COLO829 (cell line): ENCODE measurements around the gene ACE2.
A peak's percentile ranks its signal among the peaks of the same experiment; 100 is the strongest.
"Not testable (repeated sequence)": the region's sequence is repeated elsewhere in the genome, so short reads cannot be mapped to it uniquely, and the experiment has no call there.

Experiments
- DNase-seq: peaks from one replicate; pipeline ENCODE4 v3.0.0; 2012; ENCODE audit warnings: low spot score

The ACE2 gene

DNA sequence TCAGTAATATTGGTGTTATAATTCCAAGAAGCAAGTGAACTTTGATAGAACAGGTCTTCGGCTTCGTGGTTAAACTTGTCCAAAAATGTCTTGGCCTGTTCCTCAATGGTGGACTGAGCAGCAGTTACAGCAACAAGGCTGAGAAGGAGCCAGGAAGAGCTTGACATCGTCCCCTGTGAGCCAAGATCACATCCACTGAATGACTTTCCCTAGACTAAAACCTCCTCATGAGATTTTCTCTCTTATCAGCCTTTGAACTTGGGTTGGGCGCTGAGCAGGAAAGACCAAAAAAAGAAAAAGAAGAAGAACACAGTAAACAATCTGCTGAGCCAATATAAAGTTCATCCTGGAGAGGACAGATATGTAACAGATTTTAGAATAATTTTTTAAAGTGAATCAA is at the start of gene ACE2:
Gene ACE2 (minus strand): TSS at position 216 of the 400 bp plus-strand sequence. CDS start 49 bp downstream, at position 167.
- no peak for DNase-seq

DNA sequence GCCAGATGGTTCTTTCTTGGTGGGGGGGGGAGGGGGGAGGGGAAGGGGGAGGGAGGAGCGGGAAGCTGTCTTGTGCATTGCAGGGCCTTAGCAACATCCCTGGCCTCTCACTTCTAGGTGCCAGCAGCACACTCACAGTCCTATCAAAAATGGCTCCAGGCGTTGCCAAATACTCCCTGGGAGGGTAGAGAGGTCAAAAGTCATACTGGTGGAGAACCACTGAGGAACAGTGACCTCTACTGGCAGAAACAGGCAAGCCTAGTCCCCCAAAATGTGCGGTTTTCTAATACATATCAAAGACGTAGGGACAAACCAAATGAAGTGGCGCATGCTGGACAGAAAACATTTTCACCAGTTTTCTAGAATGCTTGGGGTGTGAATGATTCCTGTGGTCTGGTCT is 46.8 kb upstream of the ACE2 start:
- DNase-seq, result not testable (repeated sequence)

DNA sequence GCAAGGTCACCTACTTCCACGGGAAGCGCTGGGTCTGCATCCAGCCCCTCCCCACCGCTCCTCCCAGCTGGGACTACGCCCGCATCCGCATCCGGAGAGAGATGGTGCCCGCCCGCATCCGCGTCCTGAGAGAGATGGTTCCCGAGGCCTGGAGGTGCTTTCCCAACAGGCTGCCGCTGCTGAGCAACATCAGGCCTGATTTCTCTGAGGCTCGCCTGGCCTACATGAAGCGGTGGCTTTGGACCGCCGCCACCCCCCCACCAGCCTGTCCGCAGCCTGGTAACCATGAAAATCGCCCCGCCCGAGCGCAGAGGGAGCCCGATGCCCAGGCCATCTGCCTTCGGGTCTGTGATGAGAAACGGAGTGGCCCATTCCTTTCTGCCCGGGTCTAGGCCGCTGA is 45.8 kb upstream of the ACE2 start:
- no peak for DNase-seq

DNA sequence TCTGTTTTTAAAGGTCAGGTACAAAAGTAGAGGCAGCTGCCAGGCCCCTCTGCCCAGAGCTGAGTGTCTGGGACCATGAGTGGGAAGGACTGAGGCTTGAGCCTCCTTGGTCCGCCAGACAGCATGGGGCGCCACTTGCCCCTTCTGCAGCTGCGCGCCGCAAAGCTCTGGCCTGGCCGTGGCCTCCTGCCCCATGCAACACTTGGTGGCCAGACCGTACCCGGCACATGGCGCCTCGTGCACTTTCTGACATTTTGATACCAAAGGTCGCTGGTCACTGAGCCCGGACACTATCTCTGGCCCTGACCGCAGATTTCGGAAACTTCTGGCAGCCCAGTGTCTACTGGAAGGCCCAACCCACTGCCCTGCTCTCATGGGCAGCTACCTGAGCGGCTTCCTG is 45.3 kb upstream of the ACE2 start:
- no peak for DNase-seq

DNA sequence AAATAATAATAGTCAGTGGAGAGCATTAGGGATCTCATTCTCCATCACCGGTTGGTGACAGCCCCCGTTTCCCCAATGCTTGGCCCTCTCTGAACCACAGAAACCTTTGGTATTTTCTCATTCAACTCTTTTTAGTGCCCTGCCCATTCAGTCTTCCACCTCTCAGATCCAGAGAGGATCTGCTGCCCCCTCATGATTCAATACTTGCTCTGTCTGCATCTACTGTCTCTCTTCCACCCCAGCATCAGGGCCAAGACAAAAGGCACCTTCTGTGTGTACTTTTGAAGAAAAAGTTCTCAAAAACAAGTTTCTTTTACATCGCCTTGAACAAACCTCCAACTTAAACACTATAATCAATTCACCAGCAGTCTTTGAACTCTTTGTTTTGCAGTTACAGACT is 44.5 kb upstream of the ACE2 start:
- DNase-seq, result peak; percentile 4

DNA sequence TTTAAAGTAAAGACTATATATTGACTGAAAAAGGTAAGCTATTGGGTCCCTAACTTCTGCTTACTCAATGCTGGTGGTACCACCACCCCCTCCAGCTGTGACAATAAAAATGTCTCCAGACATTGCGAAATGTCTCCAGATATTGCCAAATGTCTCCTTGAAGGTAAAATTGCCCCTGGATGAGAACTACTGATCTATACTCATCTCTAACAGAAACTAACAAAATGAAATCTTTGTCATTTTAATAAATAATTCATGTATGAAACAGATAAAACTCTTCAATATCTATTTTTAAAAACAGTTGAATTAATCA is 43.8 kb upstream of the ACE2 start:
- no peak for DNase-seq

DNA sequence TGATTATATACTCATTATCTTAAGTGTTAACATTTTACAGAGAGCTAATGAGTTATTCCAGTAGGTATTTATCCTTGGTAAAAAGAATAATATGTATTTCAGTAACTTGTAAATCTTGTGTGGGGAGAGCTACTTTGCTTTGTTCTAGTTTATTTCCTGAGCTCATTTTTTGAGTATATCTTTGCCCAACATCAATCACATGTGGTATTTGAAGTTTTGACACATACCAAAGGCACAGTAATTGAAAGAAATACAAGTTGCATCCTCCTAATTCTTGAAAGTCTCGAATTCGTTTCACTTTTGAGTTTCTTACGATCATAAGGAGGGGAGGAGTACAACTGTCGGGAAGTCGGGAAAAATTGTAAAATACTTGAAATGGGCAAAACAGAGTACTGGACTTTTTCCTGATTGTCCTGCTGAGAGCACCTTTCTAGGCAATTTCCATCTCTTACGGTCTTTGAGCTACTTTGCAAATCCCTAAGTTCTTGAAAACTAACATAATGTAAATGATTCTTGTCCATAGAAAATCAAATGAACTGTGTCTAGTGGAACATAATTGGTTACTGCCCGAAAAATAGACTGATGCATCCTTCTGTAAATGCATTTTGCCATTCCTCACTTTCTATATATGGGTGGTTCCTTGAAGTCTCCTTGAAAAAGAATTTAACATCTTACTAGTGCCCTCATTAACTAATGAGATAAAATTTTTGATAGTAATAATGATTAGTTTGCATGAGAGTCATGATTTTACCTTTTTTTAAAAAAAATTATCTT is 43.2 kb upstream of the ACE2 start:
- no peak for DNase-seq

DNA sequence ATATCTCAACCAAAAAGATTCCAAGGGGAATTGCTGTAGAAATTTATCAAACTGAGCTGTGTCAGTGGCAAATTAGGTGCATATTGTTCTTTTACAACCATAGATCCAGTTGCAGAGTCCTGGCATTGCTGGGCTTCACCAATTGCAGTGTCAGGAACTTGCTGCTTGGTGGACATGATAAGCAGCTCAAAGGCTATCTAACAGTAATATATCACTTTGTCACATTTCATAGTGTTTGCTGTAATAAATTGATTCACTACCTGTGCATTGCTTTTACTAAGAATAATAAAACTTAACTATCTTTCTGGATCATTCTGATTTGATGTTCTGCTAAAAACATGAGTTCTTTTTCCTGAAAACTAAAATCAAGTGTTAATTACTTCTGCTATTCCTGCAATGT is 30.9 kb upstream of the ACE2 start:
- no peak for DNase-seq

DNA sequence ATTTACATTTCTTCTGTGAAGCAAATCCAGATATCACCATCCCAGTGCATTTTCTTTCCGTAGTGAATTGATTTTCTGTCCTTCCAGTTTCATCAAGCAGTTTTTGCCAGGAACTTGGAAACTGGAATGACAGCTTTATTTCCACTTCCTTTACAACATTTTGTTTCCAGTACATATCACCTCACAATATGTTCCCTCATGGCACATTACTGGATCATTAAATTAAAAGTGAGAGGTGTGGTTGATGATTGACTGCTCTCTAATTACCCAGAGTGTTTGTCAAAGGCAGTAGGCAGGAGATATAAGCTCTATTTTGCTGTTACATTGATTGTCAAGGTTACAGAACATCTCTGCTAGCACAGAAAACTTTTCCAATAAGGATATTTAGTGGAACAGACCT is 22.3 kb upstream of the ACE2 start:
- no peak for DNase-seq

DNA sequence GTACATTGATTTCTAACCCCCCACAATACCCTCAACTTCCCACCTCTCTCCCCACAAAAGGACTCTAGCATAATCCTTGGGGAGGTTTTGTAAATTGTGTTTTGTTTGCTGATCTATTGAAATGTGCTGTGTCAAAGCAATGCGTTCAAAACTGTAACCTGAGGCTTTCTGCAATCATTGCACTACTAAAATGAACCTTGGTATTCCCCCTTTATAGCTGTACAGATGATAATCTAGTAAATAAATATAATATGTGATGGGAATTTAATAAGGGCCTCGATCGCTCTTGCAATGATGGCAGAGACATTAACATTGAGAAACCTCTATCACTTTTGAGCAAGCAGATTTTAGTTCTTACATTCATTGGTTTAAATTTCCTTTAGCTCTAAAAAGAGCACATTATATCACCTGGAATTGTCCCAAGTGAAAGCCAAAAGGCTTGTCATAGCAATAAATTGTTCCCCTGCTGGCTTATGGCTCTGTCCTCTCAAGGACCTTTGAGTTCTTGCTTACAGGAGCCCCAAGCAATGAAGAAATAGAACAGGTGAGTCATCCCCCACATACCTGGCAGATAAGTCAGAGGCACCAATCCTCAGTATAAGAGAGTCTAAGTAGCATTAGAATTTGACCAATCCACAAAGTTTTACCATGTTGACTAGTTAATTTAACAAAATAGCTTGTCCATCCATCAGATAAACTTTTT is 18.4 kb upstream of the ACE2 start:
- DNase-seq, result no peak

DNA sequence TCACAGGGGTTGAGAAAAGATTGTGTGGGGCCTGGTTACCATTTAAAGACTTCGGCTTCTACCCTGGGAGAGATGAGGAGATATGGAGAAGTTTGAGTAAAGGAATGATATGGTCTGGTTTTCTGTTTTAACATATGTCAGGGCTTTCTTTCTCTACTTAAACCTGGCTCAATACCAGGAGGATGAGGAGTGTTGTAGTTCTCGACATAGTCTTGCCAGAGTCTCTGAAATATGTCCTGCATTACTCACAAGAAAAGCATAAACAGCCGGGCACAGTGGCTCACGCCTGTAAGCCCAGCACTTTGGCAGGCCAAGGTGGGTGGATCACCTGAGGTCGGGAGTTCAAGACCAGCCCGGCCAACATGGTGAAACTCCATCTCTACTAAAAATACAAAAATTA is 16.4 kb upstream of the ACE2 start:
- no peak for DNase-seq

DNA sequence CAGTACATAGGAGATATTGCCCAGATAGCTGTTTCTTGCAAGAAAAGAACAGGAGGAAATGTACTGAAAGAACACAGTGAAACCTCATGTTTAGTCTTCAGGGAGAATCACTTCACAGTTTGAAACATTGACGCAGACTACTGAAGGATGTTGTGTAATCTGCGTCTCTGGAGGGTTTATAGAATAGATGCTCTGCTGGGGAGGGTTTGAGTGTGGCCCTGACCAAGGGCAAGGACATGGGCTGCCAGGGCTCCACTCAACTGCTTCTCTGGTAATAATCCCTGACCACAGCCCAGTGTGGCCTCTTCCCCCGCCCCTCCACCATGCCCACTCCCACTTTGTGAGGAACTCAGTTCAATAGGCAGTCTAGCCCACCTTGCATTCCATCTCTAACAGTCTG is 15.8 kb upstream of the ACE2 start:
- no peak for DNase-seq

DNA sequence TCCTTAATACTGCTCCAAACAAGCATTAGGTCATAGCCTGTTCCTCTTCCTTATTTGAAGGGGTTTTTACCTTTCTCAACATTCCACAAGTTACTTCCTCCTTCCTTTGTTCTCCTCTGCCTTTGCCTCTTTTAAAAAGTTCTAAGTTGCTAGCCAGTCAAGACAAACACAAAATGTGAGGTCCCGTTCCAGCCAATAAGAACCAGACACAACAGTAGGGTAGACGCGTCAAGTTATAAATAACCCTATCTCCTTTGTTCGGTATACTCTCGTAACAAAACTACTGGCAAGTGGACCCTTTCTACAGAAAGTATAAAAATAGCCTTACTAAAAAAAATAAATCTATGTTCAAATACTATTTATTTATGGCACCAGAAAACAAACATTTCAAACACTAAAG is 6.3 kb upstream of the ACE2 start:
- no peak for DNase-seq

DNA sequence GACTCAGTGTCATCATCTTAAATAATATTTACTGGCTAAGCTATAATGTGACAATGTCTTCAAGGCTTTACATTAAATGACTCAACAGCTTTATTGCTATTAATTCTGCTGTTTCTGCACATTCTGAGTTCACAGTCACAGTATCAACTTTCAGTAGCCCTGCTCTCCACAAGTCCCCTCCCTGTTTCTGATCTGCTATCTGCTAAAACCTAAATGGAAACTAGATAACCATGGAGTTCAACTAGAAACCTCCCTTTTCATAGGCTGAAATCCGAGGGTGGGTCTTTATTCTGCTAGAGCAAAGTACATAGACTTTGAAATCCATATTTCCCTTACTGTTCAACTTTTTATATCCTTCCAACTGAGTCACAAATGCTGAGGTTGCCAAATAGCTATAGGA is 5.4 kb upstream of the ACE2 start:
- DNase-seq, result no peak

DNA sequence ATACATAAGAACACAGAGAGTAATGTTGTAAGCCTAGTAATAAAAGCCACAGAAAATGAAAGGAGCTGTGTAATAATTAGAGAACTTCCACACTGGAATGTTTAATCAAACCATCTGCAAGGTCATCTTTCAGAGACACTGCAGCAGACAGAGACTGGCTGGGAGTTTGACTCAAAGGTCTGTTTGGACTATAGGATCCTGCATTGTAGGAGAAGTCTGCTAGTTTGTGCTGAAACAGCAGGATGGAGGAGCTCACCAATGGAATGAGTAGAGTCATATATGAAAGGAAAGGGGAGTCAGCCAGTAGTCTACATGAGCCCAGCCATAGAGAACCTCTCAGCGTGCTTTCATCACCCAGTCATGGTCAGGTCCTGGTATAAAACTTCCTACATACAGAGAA is 4.5 kb upstream of the ACE2 start:
- DNase-seq, result no peak

DNA sequence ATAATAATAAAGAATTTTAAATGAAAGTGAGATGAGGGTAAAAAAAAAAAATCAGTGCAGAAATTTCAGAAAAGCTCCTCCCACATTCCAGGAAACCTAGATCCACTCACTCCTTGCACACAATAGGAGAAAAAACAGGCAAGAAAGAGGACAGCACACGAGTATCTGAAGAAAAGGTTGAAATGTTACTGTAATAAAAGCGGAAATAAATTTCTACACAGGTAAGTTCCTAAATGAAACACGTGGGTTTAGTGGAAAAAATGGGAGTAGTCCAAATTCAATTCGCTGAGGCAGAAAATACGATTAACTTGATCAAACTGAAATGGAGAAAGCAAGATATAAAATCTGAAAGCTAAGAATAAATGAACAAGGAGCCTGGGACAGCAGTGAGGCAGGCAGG is 2.0 kb upstream of the ACE2 start:
- no peak for DNase-seq

DNA sequence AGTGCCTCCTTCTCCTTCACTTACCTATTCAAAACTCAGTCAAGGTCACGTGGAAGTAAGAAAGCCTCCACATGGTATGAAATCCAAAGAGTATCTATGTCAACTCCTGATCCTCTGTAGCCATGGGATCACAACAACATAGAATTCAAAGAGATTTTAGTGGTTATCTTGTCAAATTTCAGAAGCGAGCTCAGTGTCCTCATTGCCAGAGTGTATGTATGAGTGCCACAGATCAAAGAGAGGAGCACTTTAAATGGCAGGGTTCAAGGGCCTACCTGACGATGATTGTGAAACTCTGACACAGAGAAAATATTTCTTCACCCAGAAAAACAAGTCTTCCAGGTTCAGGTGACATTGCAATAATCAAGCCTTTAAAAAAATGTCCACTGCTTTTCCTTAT is 1.2 kb upstream of the ACE2 start:
- DNase-seq, result no peak

DNA sequence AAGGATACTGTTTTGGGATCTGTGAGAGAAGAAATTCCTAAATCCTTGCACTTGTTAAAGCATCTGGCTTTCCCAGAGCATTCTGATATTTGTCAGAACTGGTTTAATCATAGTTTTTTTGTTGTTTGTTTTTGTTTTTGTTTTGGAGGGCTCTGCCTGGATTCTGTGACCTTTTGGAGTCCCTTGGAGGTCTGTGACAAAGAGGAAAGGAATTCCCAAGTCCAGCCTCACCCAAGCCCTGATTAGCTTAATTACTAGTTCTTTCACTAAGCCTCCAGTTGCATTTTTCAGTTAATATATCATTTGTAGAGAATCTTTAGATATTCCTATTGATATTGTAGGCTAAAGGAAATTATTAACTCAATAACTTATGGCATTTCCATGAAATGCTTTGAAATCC is 711 bp downstream of the ACE2 start:
- DNase-seq, result no peak

DNA sequence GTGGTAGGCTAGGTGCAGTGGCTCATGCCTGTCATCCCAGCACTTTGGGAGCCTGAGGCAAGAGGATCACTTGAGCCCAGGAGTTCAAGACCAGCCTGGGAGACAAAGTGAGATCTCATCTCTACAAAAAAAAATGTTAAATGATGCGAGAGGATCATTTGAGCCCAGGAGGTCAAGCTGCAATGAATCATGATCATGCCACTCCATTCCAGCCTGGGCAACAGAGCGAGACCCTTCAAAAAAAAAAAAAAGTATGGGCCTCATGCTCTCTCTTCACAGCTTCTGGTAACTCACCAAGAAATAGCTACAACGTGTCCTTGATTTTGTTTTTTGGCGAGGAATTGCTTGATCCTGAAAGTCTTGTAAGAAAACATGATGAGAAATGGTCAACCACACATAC is 1.3 kb downstream of the ACE2 start:
- no peak for DNase-seq

DNA sequence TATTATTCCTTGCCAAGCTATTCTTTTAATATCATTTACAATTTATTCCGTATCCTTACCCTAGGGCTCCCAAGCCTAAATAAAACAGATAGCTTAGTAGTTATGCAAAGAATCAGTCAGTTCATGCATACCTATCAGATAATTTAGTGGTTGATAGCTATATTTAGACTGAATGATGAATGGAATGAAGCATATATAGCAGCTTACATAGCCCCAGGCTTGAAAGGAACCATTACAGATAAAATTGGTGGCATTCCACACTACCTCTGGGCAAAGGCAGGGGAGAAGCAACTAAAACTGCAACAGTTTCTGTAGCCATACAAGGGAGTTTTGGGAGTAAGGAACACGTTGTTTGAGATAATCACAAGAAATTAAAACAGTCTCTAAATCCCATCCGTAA is 2.7 kb downstream of the ACE2 start:
- peak; percentile 48 for DNase-seq

DNA sequence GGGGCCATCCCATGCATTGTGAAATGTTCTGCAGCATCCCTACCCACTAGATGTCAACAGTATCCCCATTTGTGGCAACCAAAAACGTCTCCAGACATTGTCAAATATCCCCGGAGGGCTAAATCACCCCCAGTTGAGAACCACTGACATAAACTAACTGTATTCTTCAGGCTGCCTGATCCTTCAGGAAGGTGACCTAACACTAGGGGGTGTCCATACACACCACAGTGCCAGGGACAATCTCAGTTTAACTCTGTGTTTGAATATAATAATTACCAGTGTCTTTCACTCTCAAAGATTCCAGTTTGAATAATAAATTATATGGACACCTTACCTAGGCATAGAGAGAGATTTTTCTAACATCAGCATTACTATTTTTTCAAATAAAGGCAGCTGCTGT is 6.4 kb downstream of the ACE2 start:
- DNase-seq, result peak; percentile 26

DNA sequence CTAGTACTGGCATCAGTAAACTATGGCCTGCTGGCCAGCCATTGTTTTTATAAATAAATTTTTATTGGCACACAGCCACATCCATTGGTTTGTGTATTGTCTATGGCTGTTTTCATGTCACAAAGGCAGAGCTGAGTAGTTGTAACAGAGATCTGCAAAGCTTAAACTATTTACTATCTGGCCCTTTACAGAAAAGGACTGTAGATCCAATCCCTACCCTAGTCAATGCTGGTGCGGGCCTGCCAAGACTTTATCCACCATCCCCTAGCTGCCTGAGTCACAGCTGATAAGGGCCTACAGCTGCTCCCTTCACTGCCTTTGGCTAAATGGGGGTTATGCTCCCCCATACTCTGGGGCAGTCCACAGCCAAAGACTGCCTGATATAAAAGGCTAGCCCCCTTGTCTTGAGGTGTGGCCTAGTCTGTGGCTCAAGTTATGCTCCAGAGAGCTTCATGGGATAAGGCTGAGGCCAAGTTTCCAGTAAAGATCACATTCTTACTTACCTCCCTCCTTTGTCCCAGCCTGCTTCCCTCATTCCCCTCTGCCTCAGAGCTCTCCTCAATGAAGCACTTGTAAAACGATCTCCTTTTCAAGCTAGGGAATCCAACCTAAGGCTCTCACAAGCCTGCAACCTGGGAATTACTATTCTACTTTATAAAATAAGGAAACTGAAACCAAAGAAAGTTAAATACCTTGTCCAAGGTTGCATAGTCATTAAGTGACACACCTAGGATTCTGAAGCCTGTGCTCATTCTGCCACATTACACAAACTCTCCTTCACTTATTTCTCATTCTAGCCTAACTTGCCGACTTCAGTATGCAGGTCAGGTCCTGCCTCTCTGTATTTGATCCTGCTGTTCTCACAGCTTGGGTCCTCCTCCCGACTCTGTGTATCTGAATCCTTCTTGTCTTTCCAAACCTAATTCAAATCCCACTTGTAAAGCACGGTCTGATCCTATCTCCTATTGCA is 20.7 kb downstream of the ACE2 start:
- no peak for DNase-seq

DNA sequence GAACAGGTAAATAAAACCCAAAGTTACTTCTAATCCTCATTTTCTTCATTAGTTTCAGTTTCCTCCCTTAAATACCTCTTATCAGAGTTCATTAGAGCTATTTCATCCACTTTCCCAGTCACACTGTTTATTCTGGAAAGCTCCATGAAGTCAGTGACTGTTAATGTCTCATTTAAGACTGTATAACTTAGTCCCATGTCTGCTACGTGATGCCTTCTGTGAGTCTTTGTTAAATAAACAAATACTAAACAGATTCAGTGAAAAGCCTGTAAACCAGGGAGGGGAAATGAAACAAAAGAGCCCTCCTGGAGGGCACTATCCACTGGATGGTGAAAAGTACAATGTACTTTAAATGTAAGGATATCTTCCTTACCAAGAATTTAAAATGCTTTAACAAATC is 24.7 kb downstream of the ACE2 start:
- DNase-seq, result no peak
